Retinal pigment epithelial cell (primary cell): ENCODE data around the gene XYLT1.

Source experiments
- DNase-seq: peaks from one replicate; pipeline ENCODE4 v3.0.0-alpha.2; 2010; ENCODE audit warnings: low read depth
- H3K4me3 ChIP-seq: 2 replicates; pipeline ENCODE4 v1.5.1; 2011; ENCODE audit warnings: mild to moderate bottlenecking, low read length, control low read depth, moderate library complexity
- CTCF ChIP-seq: conservative IDR thresholded peaks from 2 replicates; pipeline ENCODE4 v1.5.1; 2011; ENCODE audit warnings: low read depth, low read length, control low read depth, inconsistent platforms

Gene XYLT1

GRCh38 chr16:17076818-17077498 lies 393.8 kb downstream of the XYLT1 start:
- no peak for DNase-seq
- TF ChIP-seq CTCF, result no peak
- H3K4me3 ChIP-seq, result no peak overlapping the region

- no peak for TF ChIP-seq CTCF
These were observed 394.5 kb downstream of the XYLT1 start for GRCh38 chr16:17076092-17076754.

GRCh38 chr16:17072104-17072503 lies 398.7 kb downstream of the XYLT1 start:
- TF ChIP-seq CTCF, result no peak
- H3K4me3 ChIP-seq, result no peak overlapping the region
- DNase-seq, result no peak

More at GRCh38 chr16:17076092-17076754, 394.5 kb downstream of the XYLT1 start:
- H3K4me3 ChIP-seq, result no peak overlapping the region
- no peak for DNase-seq

GRCh38 chr16:17070882-17071592 lies 399.7 kb downstream of the XYLT1 start:
- TF ChIP-seq CTCF, result no peak
- DNase-seq, result no peak
- no peak overlapping the region for H3K4me3 ChIP-seq

- no peak for DNase-seq
- TF ChIP-seq CTCF, result no peak
- H3K4me3 ChIP-seq, result no peak overlapping the region
These were observed 401.1 kb downstream of the XYLT1 start for GRCh38 chr16:17069681-17070080.

- TF ChIP-seq CTCF, result no peak
- no peak overlapping the region for H3K4me3 ChIP-seq
- no peak for DNase-seq
These were observed 402.2 kb downstream of the XYLT1 start for GRCh38 chr16:17068524-17068923.
